ENCODE measurements around the gene VGLL4. TPM values are rescaled to one million over a fixed set of nuclear protein-coding genes. Genes with fewer than 3 reads are reported as not detected.
A peak's percentile ranks its signal among the peaks of the same experiment; 100 is the strongest.

VGLL4 gene
- total and polyA plus RNA-seq, 2 experiments from 2014 or later = 30.9 to 46.5 TPM

DNA sequence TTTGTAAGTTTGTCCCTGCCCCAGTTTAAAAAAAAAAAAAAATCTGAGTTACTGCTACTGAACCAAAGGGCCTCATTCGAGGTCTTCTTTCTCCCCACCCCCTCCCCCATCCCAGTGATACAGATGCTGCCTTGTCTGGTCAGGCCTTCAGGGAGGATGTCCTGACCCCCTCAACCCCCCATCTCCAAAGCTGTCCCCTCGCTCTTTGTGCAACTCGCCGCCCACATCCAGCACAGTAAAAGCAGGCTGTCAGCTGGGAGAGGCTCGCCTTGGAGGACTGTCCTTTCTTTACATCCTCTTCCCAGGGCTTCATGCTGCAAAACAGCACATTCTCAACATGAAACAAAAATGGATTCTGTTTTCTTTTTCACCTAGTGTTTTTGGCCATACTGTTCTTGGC, 133.4 kb downstream of the VGLL4 start:
- Histone ChIP-seq H3K36me3 (ENCODE audit: low read depth) (no peaks in the 10 kb centered on the region), H3K79me2 (ENCODE audit: insufficient read depth) (no peaks in the 10 kb centered on the region), H3K27ac (peak overlapping the region; percentile 82; the same call in 1 of the 2 replicates), H3K9ac (no peak overlapping the region; the same call in 1 of the 2 replicates), H3F3A (ENCODE audit: insufficient read depth) (peaks cover 43% of the 10 kb centered on the region), H4K20me1 (ENCODE audit: insufficient read depth) (no peaks in the 10 kb centered on the region), H3K9me3 (ENCODE audit: low read depth) (no peaks in the 10 kb centered on the region), H3K27me3 (replicated peaks; ENCODE audit: insufficient read depth) (no peaks in the 10 kb centered on the region), H3K4me2 (ENCODE audit: unreplicated experiment) (no peak overlapping the region), H3K4me1 (ENCODE audit: insufficient read depth) (peaks cover 46% of the 10 kb centered on the region), H3K9me2 (ENCODE audit: insufficient read depth) (no peaks in the 10 kb centered on the region), H3K4me3 (no peak overlapping the region), H2AFZ (no peak overlapping the region)
- DNase-seq = no peak
- 87 to 91% methylated on average over 5 of the region's 5 CpGs for WGBS, 2 experiments (ENCODE audit: low coverage in 1 of 2, low lambda C conversion rate in 2 of 2, missing lambda C conversion rate in 2 of 2)
- no peak for TF ChIP-seq EZH2phosphoT487 (IDR thresholded peaks at IDR 0.05; ENCODE audit: insufficient read depth, low read depth)
- TF ChIP-seq EZH2 (IDR thresholded peaks at IDR 0.05; ENCODE audit: insufficient read depth, poor library complexity, severe bottlenecking) = no peak
- in situ Hi-C loops (cut with MboI) = no loop called here

DNA sequence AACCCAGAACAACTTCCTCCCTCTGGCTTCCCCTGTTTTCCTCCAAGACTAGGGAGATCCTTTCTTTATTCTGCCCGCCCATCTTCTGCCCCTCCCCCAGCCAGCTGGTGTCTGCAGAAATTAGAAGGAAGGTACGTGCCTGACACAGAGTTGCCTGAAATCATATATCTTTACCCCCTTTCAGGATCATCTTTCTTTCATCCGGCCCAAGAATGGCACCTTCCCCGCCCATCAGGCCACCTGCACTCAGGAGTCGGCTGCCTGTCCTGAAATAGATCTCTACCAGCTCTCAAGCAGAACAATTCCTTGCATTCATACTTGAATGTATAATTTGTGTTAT, 133.7 kb downstream of the VGLL4 start:
- in situ Hi-C loops (cut with MboI) = no loop called here
- peaks cover 42% of the 10 kb centered on the region for H3K4me1 ChIP-seq (ENCODE audit: insufficient read depth)
- no peak overlapping the region for H2AFZ ChIP-seq
- peak overlapping the region; percentile 29 for H3K4me3 ChIP-seq
- peak overlapping the region; percentile 70 for H3K9ac ChIP-seq
- 70 to 79% methylated on average over 5 of the region's 5 CpGs for WGBS, 2 experiments (ENCODE audit: low coverage in 1 of 2, low lambda C conversion rate in 2 of 2, missing lambda C conversion rate in 2 of 2)
- no peaks in the 10 kb centered on the region for H3K79me2 ChIP-seq (ENCODE audit: insufficient read depth)
- DNase-seq = no peak
- no peaks in the 10 kb centered on the region for H4K20me1 ChIP-seq (ENCODE audit: insufficient read depth)
- no peaks in the 10 kb centered on the region for H3K9me3 ChIP-seq (ENCODE audit: low read depth)
- H3F3A ChIP-seq (ENCODE audit: insufficient read depth) = peaks cover 39% of the 10 kb centered on the region
- H3K27ac ChIP-seq = peak overlapping the region; percentile 82
- H3K9me2 ChIP-seq (ENCODE audit: insufficient read depth) = no peaks in the 10 kb centered on the region
- peak overlapping the region; percentile 64 for H3K4me2 ChIP-seq (ENCODE audit: unreplicated experiment)
- no peaks in the 10 kb centered on the region for H3K27me3 ChIP-seq (replicated peaks; ENCODE audit: insufficient read depth)
- TF ChIP-seq EZH2phosphoT487 (IDR thresholded peaks at IDR 0.05; ENCODE audit: insufficient read depth, low read depth) (no peak), EZH2 (IDR thresholded peaks at IDR 0.05; ENCODE audit: insufficient read depth, poor library complexity, severe bottlenecking) (no peak)
- no peaks in the 10 kb centered on the region for H3K36me3 ChIP-seq (ENCODE audit: low read depth)

DNA sequence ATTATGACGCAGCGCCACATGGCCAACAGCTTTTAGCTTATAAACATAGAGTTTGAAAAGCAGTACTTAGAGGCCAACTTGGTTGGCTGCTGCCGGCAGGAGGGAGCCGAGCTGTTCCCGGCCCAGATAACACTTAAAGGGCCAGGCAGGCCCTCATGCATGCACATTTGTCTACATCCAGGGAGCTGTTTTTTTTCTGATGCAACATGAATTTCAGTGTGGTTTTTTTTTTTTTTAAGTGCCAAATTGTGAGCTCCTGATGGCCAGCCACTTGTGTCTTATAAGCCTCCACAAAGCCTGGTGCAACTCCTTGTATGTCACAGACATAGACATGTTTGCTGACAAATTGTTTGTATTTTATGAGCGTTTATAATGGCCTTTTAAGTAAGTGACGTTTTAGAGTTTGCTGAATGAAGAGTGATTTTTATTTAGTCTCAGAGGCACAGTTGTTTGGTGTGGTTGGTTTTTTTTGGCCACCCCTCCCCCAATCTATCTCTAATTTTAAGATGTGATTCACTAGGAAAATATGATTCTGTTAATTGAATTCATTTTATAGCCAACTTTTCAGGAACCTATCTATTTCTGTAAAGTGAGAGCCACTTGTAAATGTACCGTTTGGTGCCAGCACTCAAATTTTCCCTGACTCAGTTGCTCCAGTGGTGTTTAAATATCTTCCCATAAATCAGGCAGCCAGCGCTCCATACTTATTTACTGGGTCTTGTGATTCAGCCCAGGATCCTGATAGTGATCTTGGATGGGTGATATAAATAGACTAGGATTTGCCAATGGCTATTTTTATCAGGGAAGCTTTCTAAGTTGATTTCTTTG, 134.3 kb downstream of the VGLL4 start:
- WGBS, 2 experiments (ENCODE audit: low coverage in 1 of 2, low lambda C conversion rate in 2 of 2, missing lambda C conversion rate in 2 of 2) = 1 to 3% methylated on average over 9 of the region's 9 CpGs
- H2AFZ ChIP-seq = peak overlapping the region; percentile 39
- in situ Hi-C loops (cut with MboI) = no loop called here

DNA sequence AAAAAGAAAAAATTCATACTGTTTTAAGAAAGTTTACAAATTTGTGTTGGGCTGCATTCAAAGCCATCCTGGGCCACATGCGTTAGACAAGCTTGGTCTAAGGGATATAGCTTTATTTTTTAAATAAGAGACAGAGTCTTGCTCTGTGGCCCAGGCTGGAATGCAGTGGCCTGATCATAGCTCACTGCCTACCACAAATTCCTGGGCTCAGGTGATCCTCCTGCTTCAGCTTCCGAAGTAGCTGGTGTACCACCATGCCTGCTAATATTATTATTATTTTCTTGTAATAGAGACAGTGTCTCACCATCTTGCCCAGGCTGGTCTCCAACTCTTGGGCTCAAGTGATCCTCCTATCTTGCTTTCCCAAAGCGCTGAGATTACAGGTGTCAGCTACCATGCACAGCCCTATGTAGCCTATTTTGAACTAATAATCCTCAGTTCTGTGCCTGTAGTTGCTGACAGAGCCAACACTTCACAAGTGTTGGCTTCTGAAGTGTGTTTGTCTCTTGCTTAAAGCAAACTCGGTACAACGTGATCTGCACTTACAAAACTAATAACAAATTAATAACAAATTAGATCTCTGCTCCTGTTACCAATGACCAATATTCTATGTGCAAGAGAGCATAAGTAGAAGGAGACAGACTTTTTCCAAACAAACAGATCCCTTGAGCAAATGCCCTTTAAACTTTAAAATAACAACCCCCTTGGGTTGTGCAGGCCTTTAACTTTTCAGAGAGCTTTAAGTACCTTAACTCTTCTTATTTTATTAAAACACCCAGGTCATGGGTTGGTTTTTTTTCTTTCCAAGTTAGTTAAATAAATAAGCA, 135.2 kb downstream of the VGLL4 start:
- Histone ChIP-seq H3K27me3 (replicated peaks; ENCODE audit: insufficient read depth) (no peaks in the 10 kb centered on the region), H3K4me2 (ENCODE audit: unreplicated experiment) (peak overlapping the region; percentile 64), H3K9me3 (ENCODE audit: low read depth) (no peaks in the 10 kb centered on the region), H3K36me3 (ENCODE audit: low read depth) (no peaks in the 10 kb centered on the region), H3F3A (ENCODE audit: insufficient read depth) (peaks cover 25% of the 10 kb centered on the region), H3K79me2 (ENCODE audit: insufficient read depth) (no peaks in the 10 kb centered on the region), H2AFZ (peak overlapping the region; percentile 39), H4K20me1 (ENCODE audit: insufficient read depth) (no peaks in the 10 kb centered on the region), H3K27ac (peak overlapping the region; percentile 82), H3K4me3 (no peak overlapping the region), H3K9me2 (ENCODE audit: insufficient read depth) (no peaks in the 10 kb centered on the region), H3K4me1 (ENCODE audit: insufficient read depth) (peaks cover 28% of the 10 kb centered on the region), H3K9ac (peak overlapping the region; percentile 70)
- no peak for DNase-seq
- in situ Hi-C loops (cut with MboI) = no loop called here
- 48 to 60% methylated on average over 5 of the region's 5 CpGs for WGBS, 2 experiments (ENCODE audit: low coverage in 1 of 2, low lambda C conversion rate in 2 of 2, missing lambda C conversion rate in 2 of 2)
- TF ChIP-seq EZH2 (IDR thresholded peaks at IDR 0.05; ENCODE audit: insufficient read depth, poor library complexity, severe bottlenecking) (no peak), EZH2phosphoT487 (IDR thresholded peaks at IDR 0.05; ENCODE audit: insufficient read depth, low read depth) (no peak)

More for the DNA sequence above, 134.3 kb downstream of the VGLL4 start:
- H3K9me2 ChIP-seq (ENCODE audit: insufficient read depth) = no peaks in the 10 kb centered on the region
- no peaks in the 10 kb centered on the region for H3K27me3 ChIP-seq (replicated peaks; ENCODE audit: insufficient read depth)
- H3K79me2 ChIP-seq (ENCODE audit: insufficient read depth) = no peaks in the 10 kb centered on the region
- no peaks in the 10 kb centered on the region for H3K9me3 ChIP-seq (ENCODE audit: low read depth)
- H3K9ac ChIP-seq = peak overlapping the region; percentile 70
- no peaks in the 10 kb centered on the region for H3K36me3 ChIP-seq (ENCODE audit: low read depth)
- DNase-seq = peak; percentile 93
- TF ChIP-seq EZH2phosphoT487 (IDR thresholded peaks at IDR 0.05; ENCODE audit: insufficient read depth, low read depth) (no peak), EZH2 (IDR thresholded peaks at IDR 0.05; ENCODE audit: insufficient read depth, poor library complexity, severe bottlenecking) (no peak)
- peaks cover 33% of the 10 kb centered on the region for H3F3A ChIP-seq (ENCODE audit: insufficient read depth)
- peak overlapping the region; percentile 29 for H3K4me3 ChIP-seq
- H3K27ac ChIP-seq = peak overlapping the region; percentile 82
- H4K20me1 ChIP-seq (ENCODE audit: insufficient read depth) = no peaks in the 10 kb centered on the region
- peak overlapping the region; percentile 64 for H3K4me2 ChIP-seq (ENCODE audit: unreplicated experiment)
- H3K4me1 ChIP-seq (ENCODE audit: insufficient read depth) = peaks cover 36% of the 10 kb centered on the region

Measured in GM23248 (cell line).